HG03432 (cell line): ENCODE data around the gene JARID2.
"Not testable (repeated sequence)": the region's sequence is repeated elsewhere in the genome, so short reads cannot be mapped to it uniquely, and the experiment has no call there.

Experiments used
- ATAC-seq: cut with Tn5 transposase; IDR thresholded peaks from one replicate; pipeline ENCODE4 v1.9.1; 2021; ENCODE audit warnings: mild to moderate bottlenecking, moderate library complexity; ENCODE audit not compliant: unreplicated experiment

The JARID2 gene

DNA sequence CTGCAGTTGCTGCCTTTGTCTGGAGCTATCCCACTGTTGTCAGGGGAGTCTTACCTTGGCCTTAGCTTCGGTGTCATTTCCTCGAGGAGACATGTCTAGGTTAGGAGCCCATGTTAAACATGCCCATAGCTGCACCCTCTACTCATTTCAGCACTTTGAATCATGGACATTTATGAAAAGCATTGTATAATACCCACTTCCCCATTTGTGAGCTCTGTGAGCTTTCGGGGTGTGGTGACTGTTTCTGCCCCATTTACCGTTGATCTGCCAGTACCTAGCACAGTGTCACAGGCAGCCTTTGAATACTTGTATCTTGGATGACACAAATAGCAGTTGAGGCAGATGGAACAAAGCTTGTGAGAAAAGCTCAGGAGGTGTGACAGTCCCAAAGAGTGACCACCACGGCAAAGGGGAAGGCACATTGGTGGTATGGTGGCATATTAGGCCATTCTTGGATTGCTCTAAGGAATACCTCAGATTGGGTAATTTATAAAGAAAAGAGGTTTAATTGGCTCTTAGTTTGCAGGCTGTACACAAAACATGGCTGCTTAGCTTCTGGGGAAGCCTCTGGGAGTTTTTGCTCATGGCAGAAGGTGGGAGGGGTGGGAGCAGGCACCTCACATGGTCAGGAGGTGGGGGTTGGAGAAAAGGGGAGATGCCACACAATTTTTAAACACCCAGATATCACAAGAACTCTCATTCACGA is 42.0 kb downstream of the JARID2 start:
- peak; percentile 97 for ATAC-seq

DNA sequence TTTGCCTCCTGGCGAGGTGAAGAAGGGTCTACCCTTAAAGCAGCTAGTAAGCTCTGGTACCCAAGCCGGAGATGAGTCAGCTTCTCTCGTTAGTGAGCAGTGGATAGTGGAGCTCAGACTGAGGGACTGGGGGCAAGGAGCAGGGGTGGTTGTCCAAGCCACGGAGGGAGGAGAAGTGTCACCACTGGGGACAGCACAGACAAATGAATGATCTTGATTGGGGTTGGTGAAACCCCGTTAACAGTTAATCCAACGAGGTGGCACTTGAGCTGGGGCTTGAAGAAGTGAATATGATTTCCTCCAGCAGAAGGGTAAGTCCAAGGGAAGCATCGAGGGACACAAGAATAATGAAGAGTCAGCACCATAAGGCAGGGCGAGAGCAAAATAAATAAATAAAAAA is 43.0 kb downstream of the JARID2 start:
- no peak for ATAC-seq

DNA sequence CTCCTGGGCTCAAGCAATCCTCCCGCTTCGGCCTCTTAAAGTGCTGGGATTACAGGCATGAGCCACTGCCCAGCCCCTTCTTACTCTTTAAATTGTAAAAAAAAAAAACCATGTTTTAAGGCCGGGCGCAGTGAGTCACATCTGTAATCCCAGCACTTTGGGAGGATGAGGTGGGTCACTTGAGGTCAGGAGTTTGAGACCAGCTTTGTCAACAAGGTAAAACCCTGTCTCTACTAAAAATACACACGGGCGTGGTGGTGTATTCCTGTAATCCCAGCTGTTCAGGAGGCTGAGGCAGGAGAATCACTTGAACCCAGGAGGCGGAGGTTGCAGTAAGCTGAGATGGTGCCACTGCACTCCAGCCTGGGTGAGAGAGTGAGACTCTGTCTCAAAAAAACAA is 43.6 kb downstream of the JARID2 start:
- ATAC-seq = not testable (repeated sequence)

DNA sequence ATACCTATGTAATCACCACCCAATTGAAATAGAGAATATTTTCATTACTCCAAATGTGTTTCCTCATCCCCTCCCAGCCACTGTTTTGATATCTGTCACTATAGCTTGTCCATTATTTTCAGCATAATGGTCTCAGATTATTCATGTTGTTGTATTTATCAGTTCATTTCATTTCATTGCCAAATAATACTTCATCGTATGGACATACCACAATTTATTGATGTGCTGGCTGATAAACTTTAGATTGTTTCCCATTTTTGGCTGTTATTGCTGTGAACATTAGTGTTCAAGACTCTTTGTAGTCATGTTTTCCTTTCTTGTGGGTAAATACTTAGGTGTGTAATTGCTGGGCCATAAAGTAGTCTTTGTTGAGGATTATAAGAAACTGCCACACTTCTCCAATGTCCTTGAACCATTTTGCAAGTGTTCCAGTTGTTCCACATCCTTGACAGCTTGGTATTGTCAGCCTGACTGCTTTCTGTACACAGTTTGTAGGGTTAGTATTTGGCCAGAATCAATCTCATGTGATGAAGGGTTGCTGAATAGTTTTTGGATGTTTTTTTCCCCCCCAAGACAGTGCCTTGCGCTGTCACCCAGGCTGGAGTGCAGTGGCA is 44.3 kb downstream of the JARID2 start:
- no peak for ATAC-seq

DNA sequence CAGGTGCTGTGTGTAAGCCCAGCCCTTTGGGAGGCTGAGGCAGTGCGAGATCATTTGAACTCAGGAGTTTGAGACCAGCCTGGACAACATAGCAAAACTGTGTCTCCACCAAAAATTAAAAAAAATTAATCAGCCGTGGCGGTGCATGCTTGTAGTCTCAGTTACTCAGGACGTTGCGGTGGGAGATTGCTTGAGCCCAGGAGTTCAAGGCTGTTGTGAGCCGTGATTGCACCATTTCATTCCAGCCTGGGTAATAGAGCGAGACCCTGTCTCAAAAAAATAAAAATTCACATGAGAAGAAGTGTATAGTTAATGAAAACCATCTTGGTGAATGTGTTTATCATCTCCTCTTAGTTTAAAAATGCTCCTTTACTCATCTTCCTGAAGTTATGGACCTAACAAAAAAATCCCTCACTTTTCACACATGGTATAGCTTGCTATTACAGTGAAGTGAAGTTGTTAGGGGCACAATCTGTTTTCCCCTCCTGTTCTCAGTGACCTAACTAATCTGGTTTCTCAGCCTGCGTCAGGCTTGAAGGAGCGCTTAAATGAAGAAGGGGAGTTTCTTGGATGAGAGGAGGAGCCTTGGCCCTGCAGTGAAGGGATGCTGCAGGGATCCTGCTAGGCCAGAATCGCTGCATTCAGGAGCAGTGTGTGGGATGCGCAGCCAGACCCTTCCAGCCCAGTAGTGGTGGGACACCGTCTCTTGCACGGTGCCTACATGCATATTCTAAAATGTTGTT is 45.3 kb downstream of the JARID2 start:
- ATAC-seq = no peak

DNA sequence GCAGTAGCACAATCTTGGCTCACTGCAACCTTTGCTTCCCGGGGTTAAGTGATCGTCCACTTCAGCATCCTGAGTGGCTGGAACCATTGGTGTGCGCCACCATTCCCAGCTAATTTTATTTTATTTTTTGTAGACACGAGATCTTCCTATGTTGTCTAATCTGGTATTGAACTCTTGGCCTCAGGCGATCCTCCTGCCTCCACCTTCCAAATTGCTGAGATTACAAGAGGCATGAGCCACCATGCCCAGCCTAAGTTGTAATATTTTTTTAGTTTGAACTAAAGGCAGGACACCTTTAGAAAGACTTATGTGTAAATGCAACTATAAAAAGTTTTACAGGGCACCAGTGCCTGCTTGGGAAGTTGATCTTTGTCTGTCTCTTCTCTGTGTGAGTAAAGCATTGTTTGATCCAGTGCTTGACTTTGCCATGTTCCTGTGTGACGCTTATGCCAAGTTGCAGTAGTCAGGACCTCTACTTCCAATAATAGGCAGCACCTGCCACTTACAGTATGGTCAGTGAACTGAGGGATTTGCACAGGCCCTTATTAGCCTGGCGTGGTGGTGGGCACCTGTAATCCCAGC is 46.9 kb downstream of the JARID2 start:
- ATAC-seq = no peak

DNA sequence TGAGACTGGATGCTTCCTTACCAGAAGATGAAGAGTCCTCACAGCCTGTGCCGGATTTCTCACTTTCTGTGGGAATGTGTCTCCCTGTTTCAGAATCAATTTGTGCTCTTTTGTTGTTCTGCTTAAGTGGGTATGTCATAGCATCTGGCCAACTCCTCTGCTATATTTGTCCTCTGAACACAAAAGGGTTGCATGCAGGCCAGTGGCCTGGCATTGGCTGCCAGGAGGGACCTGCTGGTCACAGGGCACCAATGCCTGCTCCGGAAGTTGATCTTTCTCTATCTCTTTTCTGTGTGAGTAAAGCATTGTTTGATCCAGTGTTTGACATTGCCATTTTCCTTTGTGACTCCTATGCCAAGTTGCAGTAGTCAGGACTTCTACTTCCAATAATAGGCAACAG is 47.8 kb downstream of the JARID2 start:
- ATAC-seq = no peak

DNA sequence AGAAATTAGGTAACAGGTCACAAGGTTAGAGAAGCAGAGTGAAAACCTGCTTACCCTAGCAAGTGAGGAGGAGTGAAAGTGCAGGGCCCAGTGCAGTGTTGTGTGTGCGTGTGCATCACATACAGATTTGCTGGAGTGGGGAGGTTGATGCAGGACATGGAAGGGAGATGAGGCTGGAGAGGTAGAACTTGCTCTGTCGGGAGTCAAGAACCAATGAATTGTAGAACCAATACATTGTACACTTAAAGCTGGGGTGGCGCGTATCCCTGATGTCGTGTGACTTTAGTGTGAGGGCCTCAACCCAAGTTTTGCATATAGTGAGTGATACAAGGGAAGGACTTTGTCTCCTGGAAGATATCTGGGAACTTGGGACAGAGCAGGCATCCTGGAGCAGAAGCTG is 48.6 kb downstream of the JARID2 start:
- no peak for ATAC-seq

DNA sequence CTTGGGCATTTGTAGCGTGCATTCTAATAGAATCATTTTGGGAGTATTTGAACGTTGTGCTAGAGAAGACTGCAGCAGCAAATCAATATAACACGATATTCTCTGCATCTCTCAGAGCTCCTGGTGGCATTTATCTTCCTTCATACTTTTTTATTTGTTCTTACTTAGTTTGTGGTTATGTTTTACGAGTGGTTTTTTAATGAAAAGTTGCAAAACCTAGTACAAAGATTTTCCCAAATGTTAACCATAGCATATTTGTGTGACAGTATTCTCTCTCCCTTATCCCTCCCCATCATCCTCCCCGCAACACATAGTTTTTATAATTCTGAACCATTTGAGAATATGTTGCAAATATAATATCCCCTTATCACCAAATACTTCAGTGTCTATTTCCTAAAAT is 50.4 kb downstream of the JARID2 start:
- no peak for ATAC-seq

DNA sequence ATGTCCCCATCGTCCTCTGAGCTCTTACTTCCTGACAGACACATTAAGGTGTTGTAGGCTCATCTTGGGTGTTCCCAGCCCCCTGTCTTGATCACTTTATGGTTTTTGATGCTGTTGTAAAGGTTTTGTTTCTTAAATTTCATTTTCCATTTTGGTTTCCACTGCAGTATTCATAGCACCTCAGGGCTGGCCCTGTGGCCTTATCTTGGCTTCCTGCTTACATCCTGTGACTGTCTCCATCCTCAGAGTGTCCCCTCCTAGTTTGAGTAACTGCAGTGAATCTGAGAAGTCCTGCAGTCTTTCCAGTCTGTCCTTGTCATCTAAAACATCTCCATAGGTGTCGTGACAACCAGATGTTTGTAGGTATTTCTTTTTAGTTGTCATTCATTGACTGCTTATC is 50.9 kb downstream of the JARID2 start:
- peak; percentile 62 for ATAC-seq

DNA sequence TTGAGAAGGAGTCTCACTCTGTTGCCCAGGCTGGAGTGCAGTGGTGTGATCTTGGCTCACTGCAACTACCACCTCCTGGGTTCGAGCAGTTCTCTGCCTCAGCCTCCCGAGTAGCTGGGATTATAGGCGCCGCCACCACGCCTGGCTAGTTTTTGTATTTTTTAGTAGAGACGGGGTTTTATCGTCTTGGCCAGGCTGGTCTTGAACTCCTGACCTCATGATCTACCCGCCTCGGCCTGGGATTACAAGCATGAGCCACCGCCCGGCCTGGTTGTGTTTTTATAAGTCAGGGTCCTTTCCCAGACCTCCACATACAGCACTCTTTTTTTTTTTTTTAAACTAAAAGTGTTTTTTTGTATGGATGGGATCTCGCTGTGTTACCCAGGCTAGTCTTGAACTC is 51.3 kb downstream of the JARID2 start:
- not testable (repeated sequence) for ATAC-seq

DNA sequence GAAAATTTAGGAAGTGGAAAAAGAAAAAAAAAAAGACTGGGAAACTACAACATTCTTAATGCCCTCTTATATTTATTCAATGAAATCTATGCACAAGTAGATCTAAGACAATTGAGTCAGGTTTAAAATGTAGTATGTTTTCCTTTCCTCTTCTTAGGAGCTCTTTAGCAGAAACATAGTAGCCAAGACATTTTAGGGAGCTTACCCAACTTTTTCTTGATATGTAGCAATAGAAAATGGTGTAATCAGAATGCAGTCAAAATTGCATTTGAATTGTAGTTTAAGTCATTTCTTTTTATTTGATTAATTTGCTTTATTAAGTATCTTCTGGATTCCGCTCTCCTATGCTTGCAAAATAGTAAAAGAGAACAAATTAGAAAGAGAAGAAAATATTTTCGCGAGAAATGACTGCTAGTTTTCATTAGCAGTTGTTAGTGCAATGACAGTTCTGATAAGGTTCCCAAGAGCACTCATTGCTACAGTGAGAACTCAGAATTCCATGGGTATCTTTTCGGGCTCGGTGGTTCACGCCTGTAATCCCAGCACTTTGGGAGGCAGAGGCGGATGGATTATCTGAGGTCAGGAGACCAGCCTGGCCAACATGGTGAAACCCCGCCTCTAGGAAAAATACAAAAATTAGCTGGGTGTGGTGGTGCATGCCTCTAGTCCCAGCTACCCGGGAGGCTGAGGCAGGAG is 52.2 kb downstream of the JARID2 start:
- no peak for ATAC-seq

DNA sequence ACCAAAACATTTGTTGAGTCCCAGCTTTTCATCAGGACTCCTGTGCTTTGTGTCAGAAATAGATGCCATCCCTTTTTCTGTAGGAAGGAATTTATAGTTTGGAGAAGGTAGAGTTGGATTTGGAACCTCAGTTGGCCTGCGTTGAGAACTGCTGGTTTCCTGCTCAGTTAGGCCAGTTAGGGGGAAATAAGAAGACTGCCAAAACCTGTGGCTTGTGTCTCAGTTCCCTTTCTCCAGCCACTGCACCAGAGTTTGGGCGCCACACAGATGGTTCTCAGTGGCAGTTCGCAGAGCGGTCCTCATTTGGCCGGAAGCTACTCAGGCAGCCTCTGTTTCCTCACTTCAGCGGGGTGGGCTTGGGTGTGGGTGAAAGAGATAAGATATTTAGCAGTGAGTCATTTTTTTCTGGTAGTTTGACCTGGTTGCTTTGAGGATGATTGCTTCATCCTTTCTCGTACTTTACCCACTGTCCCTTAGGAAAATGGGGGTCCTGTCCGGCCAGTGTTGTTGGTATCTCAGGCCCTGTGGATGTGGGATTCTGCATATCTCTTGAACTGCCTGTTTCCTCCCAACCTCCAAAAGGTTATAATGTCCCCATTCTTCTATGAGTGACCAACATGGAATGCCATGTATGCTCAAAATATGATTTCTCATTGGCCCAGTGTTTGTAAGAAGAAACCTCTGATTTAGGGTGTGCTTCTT is 53.7 kb downstream of the JARID2 start:
- peak; percentile 68 for ATAC-seq

DNA sequence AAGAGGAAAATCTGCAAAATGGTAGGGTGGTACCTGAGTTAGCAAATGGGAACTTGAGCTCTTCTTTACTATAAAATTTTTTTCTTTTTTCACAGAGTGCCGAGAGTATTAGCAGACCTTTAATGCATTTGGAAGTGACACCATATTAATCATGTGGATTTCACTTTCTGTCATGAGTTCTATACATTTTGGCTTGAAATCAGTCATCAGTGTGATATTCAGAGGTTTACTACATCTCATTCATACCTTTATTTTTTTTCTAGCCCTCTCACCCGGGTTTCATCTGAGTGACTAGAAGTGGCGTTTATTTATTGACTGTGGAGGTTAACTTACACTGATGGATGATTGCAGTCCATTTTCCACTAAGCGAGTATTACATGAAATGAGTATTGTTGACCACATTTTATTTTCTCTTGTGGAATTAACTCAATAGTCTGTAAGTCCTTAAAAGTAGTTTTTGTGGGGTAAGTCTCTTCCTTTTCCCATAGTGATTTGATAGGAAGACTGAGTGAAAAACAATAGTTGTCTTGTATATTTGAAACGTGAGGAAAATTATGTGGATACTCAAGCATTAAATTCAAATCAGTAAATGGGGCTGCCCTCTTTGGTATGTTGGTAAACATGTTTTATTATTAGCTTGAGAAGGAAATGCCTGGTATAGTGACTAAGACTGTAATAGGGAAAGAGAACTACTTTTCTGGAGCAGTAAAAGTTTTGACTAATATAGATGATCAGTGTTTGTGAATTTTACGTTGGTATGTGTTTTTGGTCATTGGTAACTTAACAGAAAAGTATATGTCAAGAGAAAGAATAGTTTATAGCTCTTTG is 55.5 kb downstream of the JARID2 start:
- ATAC-seq = peak; percentile 28

DNA sequence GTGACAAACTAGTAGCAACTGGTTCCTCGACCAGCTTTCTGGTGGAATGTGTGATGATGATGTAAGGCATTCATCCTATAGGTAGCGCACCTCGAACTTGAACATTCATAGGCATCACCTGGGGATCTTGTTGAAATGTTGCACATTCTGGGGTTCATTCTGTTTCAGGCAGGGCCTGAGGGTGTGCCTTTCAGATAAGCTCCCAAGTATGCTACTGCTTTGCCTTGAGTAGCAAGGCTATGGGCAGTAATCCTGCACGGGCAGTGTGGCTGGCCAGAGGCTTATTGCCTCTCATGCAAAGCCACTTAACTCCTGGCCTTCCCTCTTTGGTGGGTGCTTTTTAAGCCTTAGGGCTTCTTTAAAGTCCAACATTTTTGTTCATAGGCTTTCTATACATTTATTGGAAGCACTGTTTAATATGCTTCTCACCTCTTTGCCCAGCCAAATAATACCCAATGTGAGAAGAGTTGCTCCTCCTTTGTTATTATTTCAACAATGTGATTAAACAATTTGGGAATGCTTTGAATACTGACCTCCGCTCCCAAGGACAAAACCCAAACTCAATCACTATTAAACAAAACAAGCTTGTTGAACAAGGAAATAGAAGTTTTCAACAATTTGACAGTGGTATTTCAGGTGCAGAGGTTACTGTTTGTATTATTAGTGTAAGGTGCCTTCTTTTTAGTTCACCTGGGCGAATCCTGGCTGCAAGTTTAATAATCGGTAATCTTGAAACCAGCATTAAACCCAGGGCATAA is 57.5 kb downstream of the JARID2 start:
- ATAC-seq = no peak

DNA sequence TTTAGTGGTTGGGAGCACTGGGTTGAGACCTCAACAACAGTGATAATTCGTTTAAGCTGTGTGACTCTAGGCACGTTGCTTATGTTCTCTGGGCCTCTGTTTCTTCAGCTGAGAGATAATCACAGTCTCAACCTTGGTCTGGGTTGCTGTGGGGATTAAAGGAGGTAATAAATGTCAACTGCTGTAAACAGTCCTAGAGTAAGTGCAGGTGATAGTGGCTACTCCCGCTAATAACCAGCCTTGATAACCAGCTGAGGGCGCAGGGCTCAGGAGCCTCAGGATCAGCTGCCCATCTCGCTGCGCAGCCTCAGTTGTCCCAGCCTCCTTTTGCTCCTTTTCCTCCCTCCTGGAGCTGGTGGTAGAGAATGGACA is 58.0 kb downstream of the JARID2 start:
- ATAC-seq = no peak

DNA sequence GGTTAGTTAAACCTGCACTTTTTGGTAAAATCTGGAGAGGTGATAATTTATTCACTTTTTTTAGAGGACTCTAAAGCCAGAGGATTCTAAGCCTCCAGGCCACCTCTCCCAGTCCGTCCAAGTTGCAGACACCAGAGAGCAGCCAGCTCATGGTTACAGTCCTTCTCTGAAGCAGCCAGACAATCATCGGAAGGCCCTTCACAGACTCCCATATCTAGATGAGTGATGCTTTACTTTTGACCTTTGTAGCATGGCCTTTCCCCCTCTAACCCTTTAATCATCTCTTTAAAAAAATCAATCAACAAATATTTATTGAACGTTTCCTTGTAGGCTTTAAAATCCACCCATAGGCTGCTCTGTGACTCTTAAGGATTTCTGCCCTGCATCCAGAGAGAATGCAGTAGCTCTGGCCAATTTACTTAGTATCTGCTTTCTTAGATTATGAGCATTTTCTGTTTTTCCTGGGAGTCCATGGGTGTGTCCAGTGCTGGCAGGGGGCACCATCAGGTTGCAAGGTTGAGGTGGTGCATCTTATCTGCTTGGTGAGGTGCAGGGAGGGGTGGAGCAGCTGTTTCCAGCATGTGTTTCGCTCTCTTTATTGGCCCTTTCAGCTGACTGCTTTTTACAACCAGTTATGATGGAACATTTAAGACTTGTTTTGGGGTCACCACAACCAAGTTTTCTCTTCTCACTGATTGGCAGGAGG is 58.6 kb downstream of the JARID2 start:
- ATAC-seq = no peak

DNA sequence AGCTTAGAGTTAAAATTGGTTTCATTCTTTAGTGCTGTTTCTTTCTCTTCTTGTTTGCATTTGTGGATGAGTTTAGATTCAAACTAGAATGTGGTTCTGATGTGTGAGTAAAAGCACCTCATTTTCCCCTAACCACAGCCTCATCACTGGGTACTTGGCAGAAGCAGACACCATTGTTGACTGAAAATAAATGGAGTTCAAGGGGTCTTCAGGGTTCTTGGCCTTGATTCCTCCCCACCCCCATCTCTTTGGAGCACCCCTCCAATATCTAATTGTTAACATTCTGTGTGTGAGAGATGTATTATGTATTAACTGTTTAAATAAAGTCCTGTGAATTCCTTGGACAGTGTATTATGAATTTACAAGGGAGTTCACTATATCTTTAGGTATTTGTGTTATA is 59.6 kb downstream of the JARID2 start:
- ATAC-seq = peak; percentile 56
